SU-DHL-6 (cell line): ENCODE results near the gene ANKFY1.

Experiments
- CTCF ChIP-seq: fragments of 200-600 bp; sonication (generic); IDR thresholded peaks from one replicate; pipeline ENCODE4 v1.5.1; 2017; ENCODE audit warnings: antibody characterized with exemption, mild to moderate bottlenecking, low read length, moderate library complexity; ENCODE audit not compliant: insufficient read depth, poor library complexity, severe bottlenecking
- EZH2phosphoT487 ChIP-seq: fragments of 200-600 bp; sonication (generic), shearing (Covaris generic); conservative IDR thresholded peaks from 2 replicates; pipeline ENCODE4 v1.6.1; 2018; ENCODE audit warnings: mild to moderate bottlenecking, antibody characterized with exemption, low read length, moderate library complexity, mixed read lengths

GRCh38 chr17:4194796-4195195, 69.0 kb downstream of the ANKFY1 start:
- no peak for TF ChIP-seq CTCF
- TF ChIP-seq EZH2phosphoT487, result no peak
